PC-9 (cell line): Measurements from ENCODE around the gene AMT. TPM values are rescaled to one million over a fixed set of nuclear protein-coding genes. Genes with fewer than 3 reads are reported as not detected.

ENCODE experiments used
- BruUV-seq: library from RNA; stranded (reverse); fragments of 400-500 nt; replicated peaks from 2 replicates; lab custom pipeline; 2021; lab: Mats Ljungman, UMichigan
- CTCF ChIA-PET: fragments of 300-600 bp; sonication (Branson Sonifier 250); formaldehyde crosslinking; loops from one replicate; lab custom pipeline; 2022; ENCODE audit warnings: antibody characterized with exemption; lab: Charles Lee
- POLR2A ChIA-PET: fragments of 300-600 bp; sonication (Branson Sonifier 250); formaldehyde crosslinking; loops from one replicate; lab custom pipeline; 2022; ENCODE audit warnings: antibody characterized with exemption; ENCODE audit not compliant: unreplicated experiment; lab: Charles Lee
- DNase-seq, 2 experiments: peaks; one replicate each; pipeline versions ENCODE4 v3.0.0 to v3.0.0-alpha.2; 2015 to 2022; ENCODE audit warnings: mixed read lengths in 1 of 2
- H2AFZ ChIP-seq: fragments of 200-600 bp; sonication (generic); 2 replicates; pipeline ENCODE4 v1.8.1; 2017; ENCODE audit warnings: antibody characterized with exemption
- H3F3A ChIP-seq: fragments of 200-600 bp; sonication (generic); 2 replicates; pipeline ENCODE4 v1.8.1; 2017; ENCODE audit warnings: antibody characterized with exemption, mild to moderate bottlenecking, low read depth; ENCODE audit not compliant: insufficient read depth
- H3K27ac ChIP-seq: fragments of 200-600 bp; sonication (generic); 2 replicates; pipeline ENCODE4 v1.6.1; 2016; ENCODE audit warnings: mixed run types
- H3K27me3 ChIP-seq: fragments of 200-600 bp; sonication (generic); 2 replicates; pipeline ENCODE4 v1.6.1; 2016; ENCODE audit warnings: low read depth, mixed run types; ENCODE audit not compliant: insufficient read depth
- H3K36me3 ChIP-seq: fragments of 200-600 bp; sonication (generic); 2 replicates; pipeline ENCODE4 v1.6.1; 2016; ENCODE audit warnings: low read depth, mixed run types
- H3K4me1 ChIP-seq: fragments of 200-600 bp; sonication (generic); replicated peaks from 2 replicates; pipeline ENCODE4 v1.6.1; 2016; ENCODE audit warnings: mixed run types; ENCODE audit not compliant: insufficient read depth
- H3K4me2 ChIP-seq: fragments of 200-600 bp; sonication (generic); 2 replicates; pipeline ENCODE4 v1.6.1; 2017; ENCODE audit warnings: mixed run types
- H3K4me3 ChIP-seq: fragments of 200-600 bp; sonication (generic); 2 replicates; pipeline ENCODE4 v1.6.1; 2016; ENCODE audit warnings: mixed run types
- H3K79me2 ChIP-seq: fragments of 200-600 bp; sonication (generic); 2 replicates; pipeline ENCODE4 v1.6.1; 2017; ENCODE audit warnings: low read depth, mixed run types
- H3K9me2 ChIP-seq: fragments of 200-600 bp; sonication (generic); 2 replicates; pipeline ENCODE4 v1.8.1; 2017; ENCODE audit warnings: mild to moderate bottlenecking; ENCODE audit not compliant: insufficient read depth
- H3K9me3 ChIP-seq: fragments of 200-600 bp; sonication (generic); 2 replicates; pipeline ENCODE4 v1.8.1; 2016; ENCODE audit warnings: low read depth; ENCODE audit not compliant: insufficient read depth
- H4K20me1 ChIP-seq: fragments of 200-600 bp; sonication (generic); 2 replicates; pipeline ENCODE4 v1.8.1; 2017; ENCODE audit not compliant: insufficient read depth
- EZH2 ChIP-seq: fragments of 200-600 bp; sonication (generic); IDR thresholded peaks from 2 replicates; pipeline ENCODE4 v1.8.0; 2017; ENCODE audit warnings: antibody characterized with exemption, low read depth
- intact Hi-C: fragments of 100-400 bp; cut with micrococcal nuclease; formaldehyde crosslinking; loops from one replicate; pipeline ENCODE4 v1.10.0; 2022; ENCODE audit not compliant: unreplicated experiment
- total RNA-seq: library from RNA; stranded (reverse); gene quantifications from 2 replicates; pipeline ENCODE4 v1.2.3, GENCODE V29; 2021
- TF ChIP-seq, protein P1 (sequence below): fragments of 200-600 bp; sonication (generic); conservative IDR thresholded peaks from 2 replicates; pipeline ENCODE4 v1.6.1; 2017; ENCODE audit warnings: mixed run types, antibody characterized with exemption, mild to moderate bottlenecking, moderate library complexity

AMT gene
- total RNA-seq, 1 experiment from 2014 or later: 12.9 TPM

DNA sequence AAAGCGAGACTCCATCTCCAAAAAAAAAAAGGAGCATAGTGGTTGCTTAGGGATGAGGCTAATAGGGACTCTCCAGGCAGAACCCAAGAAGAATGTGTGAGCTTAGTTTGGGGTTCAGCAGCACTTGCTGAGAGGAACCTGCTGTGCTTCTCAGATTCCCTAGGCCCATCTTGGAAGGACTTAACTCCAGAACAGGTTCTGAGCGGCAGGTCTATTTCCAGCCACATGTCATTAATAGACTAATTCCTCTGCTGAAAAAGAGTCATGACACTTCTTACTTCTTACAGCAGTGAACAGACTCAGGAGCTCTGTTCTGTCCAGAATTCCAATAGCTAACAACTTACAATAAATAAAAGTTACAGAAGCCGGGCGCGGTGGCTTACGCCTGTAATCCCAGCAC, 33.0 kb downstream of the AMT start:
- H3K27ac ChIP-seq: no peak overlapping the region
- intact Hi-C loops: no loop called here
- DNase-seq: no peak
- H4K20me1 ChIP-seq: peaks cover 56% of the 10 kb centered on the region
- no peaks in the 10 kb centered on the region for H3K36me3 ChIP-seq
- no peak for TF ChIP-seq EZH2
- TF ChIP-seq, protein P1, sequence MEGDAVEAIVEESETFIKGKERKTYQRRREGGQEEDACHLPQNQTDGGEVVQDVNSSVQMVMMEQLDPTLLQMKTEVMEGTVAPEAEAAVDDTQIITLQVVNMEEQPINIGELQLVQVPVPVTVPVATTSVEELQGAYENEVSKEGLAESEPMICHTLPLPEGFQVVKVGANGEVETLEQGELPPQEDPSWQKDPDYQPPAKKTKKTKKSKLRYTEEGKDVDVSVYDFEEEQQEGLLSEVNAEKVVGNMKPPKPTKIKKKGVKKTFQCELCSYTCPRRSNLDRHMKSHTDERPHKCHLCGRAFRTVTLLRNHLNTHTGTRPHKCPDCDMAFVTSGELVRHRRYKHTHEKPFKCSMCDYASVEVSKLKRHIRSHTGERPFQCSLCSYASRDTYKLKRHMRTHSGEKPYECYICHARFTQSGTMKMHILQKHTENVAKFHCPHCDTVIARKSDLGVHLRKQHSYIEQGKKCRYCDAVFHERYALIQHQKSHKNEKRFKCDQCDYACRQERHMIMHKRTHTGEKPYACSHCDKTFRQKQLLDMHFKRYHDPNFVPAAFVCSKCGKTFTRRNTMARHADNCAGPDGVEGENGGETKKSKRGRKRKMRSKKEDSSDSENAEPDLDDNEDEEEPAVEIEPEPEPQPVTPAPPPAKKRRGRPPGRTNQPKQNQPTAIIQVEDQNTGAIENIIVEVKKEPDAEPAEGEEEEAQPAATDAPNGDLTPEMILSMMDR: no peak
- H3K4me2 ChIP-seq: no peak overlapping the region
- H3K4me3 ChIP-seq: no peak overlapping the region
- H3F3A ChIP-seq: peaks cover 6% of the 10 kb centered on the region; the same call in 1 of the 2 replicates
- H3K9me3 ChIP-seq: no peaks in the 10 kb centered on the region
- ChIA-PET CTCF (no interaction called here), POLR2A (interaction anchor here (1.0 kb wide), 1 partner anchor 22 kb away, joined by 4 read pairs; the partner anchor contains the start of gene RHOA)
- H3K79me2 ChIP-seq: peaks cover 94% of the 10 kb centered on the region
- BruUV-seq: no TSS peak
- no peaks in the 10 kb centered on the region for H3K9me2 ChIP-seq
- no peaks in the 10 kb centered on the region for H3K4me1 ChIP-seq
- no peak overlapping the region for H2AFZ ChIP-seq
- H3K27me3 ChIP-seq: no peaks in the 10 kb centered on the region

DNA sequence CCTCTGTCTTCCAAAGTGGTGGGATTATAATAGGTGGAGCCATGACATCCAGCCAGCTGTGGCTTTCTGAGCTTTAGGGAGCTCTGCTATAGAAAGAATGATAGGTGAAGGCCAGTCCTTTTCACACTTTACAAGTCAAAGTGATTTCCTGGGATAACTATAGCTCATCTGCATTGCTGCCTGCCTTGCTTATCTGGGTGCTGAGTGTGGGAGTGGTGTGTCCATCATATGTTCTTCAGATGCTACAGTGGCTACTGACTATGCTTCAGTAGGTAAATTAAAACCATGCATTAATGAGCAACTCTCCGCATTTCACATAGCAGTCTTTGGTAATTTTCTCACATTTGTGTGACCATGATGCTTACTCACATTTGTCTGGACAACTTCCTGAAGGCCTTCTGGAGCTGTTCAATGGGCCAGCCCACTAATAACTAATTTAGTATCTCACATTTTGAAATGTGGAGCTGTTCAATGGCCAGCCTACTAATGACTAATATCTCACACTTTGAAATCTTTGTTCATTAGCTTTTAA, 33.9 kb downstream of the AMT start:
- no TSS peak for BruUV-seq
- no peaks in the 10 kb centered on the region for H3K36me3 ChIP-seq
- no peak overlapping the region for H3K4me3 ChIP-seq
- no peaks in the 10 kb centered on the region for H3K4me1 ChIP-seq
- no peak for DNase-seq
- intact Hi-C loops: no loop called here
- peaks cover 6% of the 10 kb centered on the region; the same call in 1 of the 2 replicates for H3F3A ChIP-seq
- CTCF ChIA-PET: no interaction called here
- POLR2A ChIA-PET: interaction anchor here (0.7 to 1.0 kb wide), 2 partner anchors 23 to 238 kb away, joined by 4 to 5 read pairs; partner anchors contain the start of gene RHOA
- TF ChIP-seq EZH2: no peak
- TF ChIP-seq, protein P1: no peak
- peaks cover 61% of the 10 kb centered on the region for H4K20me1 ChIP-seq
- no peak overlapping the region for H2AFZ ChIP-seq
- H3K9me2 ChIP-seq: no peaks in the 10 kb centered on the region
- no peak overlapping the region for H3K27ac ChIP-seq
- H3K9me3 ChIP-seq: no peaks in the 10 kb centered on the region
- H3K79me2 ChIP-seq: peaks cover 98% of the 10 kb centered on the region
- H3K27me3 ChIP-seq: no peaks in the 10 kb centered on the region
- no peak overlapping the region for H3K4me2 ChIP-seq

DNA sequence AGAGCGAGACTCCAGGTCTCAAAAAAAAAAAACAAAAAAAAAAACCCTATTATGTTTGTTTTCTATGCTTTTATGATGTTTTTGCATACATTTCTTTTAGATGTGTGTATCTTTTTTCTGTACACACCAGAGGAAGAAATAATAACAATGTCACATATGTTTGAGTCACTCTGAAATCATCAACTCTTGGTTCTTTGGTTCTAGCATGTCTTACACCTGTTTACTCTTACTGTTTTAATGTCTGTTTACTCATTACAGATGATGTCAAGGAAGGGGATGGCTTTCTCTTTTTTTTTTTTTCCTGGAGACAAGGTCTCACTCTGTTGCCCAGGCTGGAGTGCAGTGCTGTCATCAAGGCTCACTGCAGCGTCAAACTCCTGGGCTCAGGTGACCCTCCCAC, 34.6 kb downstream of the AMT start:
- peaks cover 63% of the 10 kb centered on the region for H4K20me1 ChIP-seq
- DNase-seq: no peak
- H3K27ac ChIP-seq: no peak overlapping the region
- H3K79me2 ChIP-seq: peaks cover 98% of the 10 kb centered on the region
- TF ChIP-seq, protein P1: no peak
- TF ChIP-seq EZH2: no peak
- H3K9me2 ChIP-seq: no peaks in the 10 kb centered on the region
- H3F3A ChIP-seq: peaks cover 6% of the 10 kb centered on the region; the same call in 1 of the 2 replicates
- H2AFZ ChIP-seq: no peak overlapping the region
- BruUV-seq: no TSS peak
- no peaks in the 10 kb centered on the region for H3K4me1 ChIP-seq
- H3K9me3 ChIP-seq: no peaks in the 10 kb centered on the region
- no peaks in the 10 kb centered on the region for H3K36me3 ChIP-seq
- CTCF ChIA-PET: no interaction called here
- intact Hi-C loops: no loop called here
- POLR2A ChIA-PET: no interaction called here
- H3K4me3 ChIP-seq: no peak overlapping the region
- no peak overlapping the region for H3K4me2 ChIP-seq
- no peaks in the 10 kb centered on the region for H3K27me3 ChIP-seq
